ENCODE results near the gene C14orf180.
"Not testable (repeated sequence)": the region's sequence is repeated elsewhere in the genome, so short reads cannot be mapped to it uniquely, and the experiment has no call there.

The C14orf180 gene

GRCh38 chr14:104578321-104578720 lies 1.2 kb upstream of the C14orf180 start:
- no peaks in the 10 kb centered on the region for H3K4me1 ChIP-seq (ENCODE audit: low read length)
- H3K9me2 ChIP-seq (replicated peaks; ENCODE audit: insufficient read depth, low read length) = no peaks in the 10 kb centered on the region
- no peaks in the 10 kb centered on the region for H3K79me2 ChIP-seq (ENCODE audit: low read length)
- no peaks in the 10 kb centered on the region for H3F3A ChIP-seq (ENCODE audit: insufficient read depth, low read length)
- no peak overlapping the region for H3K9ac ChIP-seq (ENCODE audit: low read length)
- H3K4me2 ChIP-seq (ENCODE audit: low read depth, low read length) = no peak overlapping the region
- no peaks in the 10 kb centered on the region for H4K20me1 ChIP-seq (ENCODE audit: insufficient read depth, low read length)
- H2AFZ ChIP-seq (ENCODE audit: low read length) = no peak overlapping the region
- DNase-seq = no peak
- no peak for TF ChIP-seq CTCF (IDR thresholded peaks at IDR 0.05; ENCODE audit: low read length)
- no peak for TF ChIP-seq EZH2phosphoT487 (IDR thresholded peaks at IDR 0.05; ENCODE audit: low read length)
- TF ChIP-seq EZH2 (optimal IDR thresholded peaks at IDR 0.05; ENCODE audit: low read depth, low read length) = no peak
- H3K36me3 ChIP-seq (replicated peaks; ENCODE audit: insufficient read depth, low read length) = no peaks in the 10 kb centered on the region
- H3K27ac ChIP-seq (ENCODE audit: low read length) = no peak overlapping the region
- peaks cover 34% of the 10 kb centered on the region for H3K27me3 ChIP-seq (replicated peaks; ENCODE audit: insufficient read depth, low read length)
- H3K4me3 ChIP-seq (ENCODE audit: low read length) = no peak overlapping the region
- no peaks in the 10 kb centered on the region for H3K9me3 ChIP-seq (replicated peaks; ENCODE audit: insufficient read depth, low read length)

- H4K20me1 ChIP-seq (ENCODE audit: insufficient read depth, low read length); H3K9ac ChIP-seq (ENCODE audit: low read length); DNase-seq; H3F3A ChIP-seq (ENCODE audit: insufficient read depth, low read length); H3K9me3 ChIP-seq (replicated peaks; ENCODE audit: insufficient read depth, low read length); H3K9me2 ChIP-seq (replicated peaks; ENCODE audit: insufficient read depth, low read length); H3K79me2 ChIP-seq (ENCODE audit: low read length); H3K4me2 ChIP-seq (ENCODE audit: low read depth, low read length); H3K4me3 ChIP-seq (ENCODE audit: low read length); H3K36me3 ChIP-seq (replicated peaks; ENCODE audit: insufficient read depth, low read length); H3K4me1 ChIP-seq (ENCODE audit: low read length); H3K27ac ChIP-seq (ENCODE audit: low read length); H2AFZ ChIP-seq (ENCODE audit: low read length): not testable (repeated sequence)
- H3K27me3 ChIP-seq (replicated peaks; ENCODE audit: insufficient read depth, low read length) = peaks cover 19% of the 10 kb centered on the region
Measured at GRCh38 chr14:104579939-104580338, 375 bp downstream of the C14orf180 start.

- Histone ChIP-seq H3K4me3 (ENCODE audit: low read length) (no peak overlapping the region), H3K27ac (ENCODE audit: low read length) (no peak overlapping the region), H3F3A (ENCODE audit: insufficient read depth, low read length) (no peaks in the 10 kb centered on the region), H3K27me3 (replicated peaks; ENCODE audit: insufficient read depth, low read length) (peaks cover 14% of the 10 kb centered on the region), H4K20me1 (ENCODE audit: insufficient read depth, low read length) (no peaks in the 10 kb centered on the region), H3K9ac (ENCODE audit: low read length) (no peak overlapping the region), H3K36me3 (replicated peaks; ENCODE audit: insufficient read depth, low read length) (no peaks in the 10 kb centered on the region), H3K79me2 (ENCODE audit: low read length) (no peaks in the 10 kb centered on the region), H3K9me2 (replicated peaks; ENCODE audit: insufficient read depth, low read length) (no peaks in the 10 kb centered on the region), H3K4me2 (ENCODE audit: low read depth, low read length) (no peak overlapping the region), H3K9me3 (replicated peaks; ENCODE audit: insufficient read depth, low read length) (no peaks in the 10 kb centered on the region), H2AFZ (ENCODE audit: low read length) (no peak overlapping the region), H3K4me1 (ENCODE audit: low read length) (no peaks in the 10 kb centered on the region)
- DNase-seq = no peak
- TF ChIP-seq CTCF (IDR thresholded peaks at IDR 0.05; ENCODE audit: low read length) (no peak), EZH2 (optimal IDR thresholded peaks at IDR 0.05; ENCODE audit: low read depth, low read length) (no peak), EZH2phosphoT487 (IDR thresholded peaks at IDR 0.05; ENCODE audit: low read length) (no peak)
Measured at GRCh38 chr14:104580961-104581360, 1.4 kb downstream of the C14orf180 start.

GRCh38 chr14:104581521-104581920 lies 2.0 kb downstream of the C14orf180 start:
- Histone ChIP-seq H3K9me2 (replicated peaks; ENCODE audit: insufficient read depth, low read length) (no peaks in the 10 kb centered on the region), H3K27ac (ENCODE audit: low read length) (no peak overlapping the region), H3K4me3 (ENCODE audit: low read length) (no peak overlapping the region), H3F3A (ENCODE audit: insufficient read depth, low read length) (no peaks in the 10 kb centered on the region), H3K27me3 (replicated peaks; ENCODE audit: insufficient read depth, low read length) (peaks cover 13% of the 10 kb centered on the region), H3K4me2 (ENCODE audit: low read depth, low read length) (no peak overlapping the region), H3K9me3 (replicated peaks; ENCODE audit: insufficient read depth, low read length) (no peaks in the 10 kb centered on the region), H3K36me3 (replicated peaks; ENCODE audit: insufficient read depth, low read length) (no peaks in the 10 kb centered on the region), H4K20me1 (ENCODE audit: insufficient read depth, low read length) (no peaks in the 10 kb centered on the region), H3K9ac (ENCODE audit: low read length) (no peak overlapping the region), H3K79me2 (ENCODE audit: low read length) (no peaks in the 10 kb centered on the region), H3K4me1 (ENCODE audit: low read length) (no peaks in the 10 kb centered on the region), H2AFZ (ENCODE audit: low read length) (no peak overlapping the region)
- DNase-seq = no peak
- TF ChIP-seq EZH2 (optimal IDR thresholded peaks at IDR 0.05; ENCODE audit: low read depth, low read length) (no peak), EZH2phosphoT487 (IDR thresholded peaks at IDR 0.05; ENCODE audit: low read length) (no peak), CTCF (IDR thresholded peaks at IDR 0.05; ENCODE audit: low read length) (no peak)

All from MM.1S (cell line).